GM12892 (cell line): ENCODE data around the gene ODAD2.

Source experiments
- POLR2A ChIP-seq: IDR thresholded peaks from 2 replicates; pipeline ENCODE4 v1.6.1; 2011; ENCODE audit warnings: low read depth, low read length, control low read depth
- TAF1 ChIP-seq: IDR thresholded peaks from 2 replicates; pipeline ENCODE4 v1.6.1; 2011; ENCODE audit warnings: low read depth, mild to moderate bottlenecking, control low read depth, low read length, borderline replicate concordance

DNA sequence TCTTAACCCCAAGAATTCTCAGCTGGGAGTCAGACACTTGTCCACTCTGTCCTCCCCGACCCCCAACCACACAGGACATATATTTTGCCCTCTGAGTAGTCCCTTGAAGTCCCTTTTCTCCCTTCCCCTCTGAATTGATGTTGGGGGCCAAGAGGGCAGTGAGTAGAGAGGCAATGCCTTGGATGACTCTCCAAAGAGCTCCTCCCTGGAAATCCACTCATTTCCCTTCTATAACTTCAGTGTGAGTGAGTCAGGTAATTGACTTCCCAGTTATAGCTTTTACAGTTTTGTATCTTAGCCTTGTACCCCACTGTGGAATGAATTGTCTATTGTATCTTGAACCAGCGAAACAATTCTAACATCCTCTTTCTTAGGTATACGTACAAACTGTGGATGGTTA is 9.2 kb upstream of the ODAD2 start:
- no peak for TF ChIP-seq POLR2A
- no peak for TF ChIP-seq TAF1
